HG03060 (cell line): ENCODE measurements around the gene LMOD1.
"Not testable (repeated sequence)": the region's sequence is repeated elsewhere in the genome, so short reads cannot be mapped to it uniquely, and the experiment has no call there.

Experiments
- ATAC-seq: cut with Tn5 transposase; IDR thresholded peaks from one replicate; pipeline ENCODE4 v1.9.1; 2021; ENCODE audit warnings: low read depth, moderate number of reproducible peaks; ENCODE audit not compliant: unreplicated experiment

LMOD1 gene

DNA sequence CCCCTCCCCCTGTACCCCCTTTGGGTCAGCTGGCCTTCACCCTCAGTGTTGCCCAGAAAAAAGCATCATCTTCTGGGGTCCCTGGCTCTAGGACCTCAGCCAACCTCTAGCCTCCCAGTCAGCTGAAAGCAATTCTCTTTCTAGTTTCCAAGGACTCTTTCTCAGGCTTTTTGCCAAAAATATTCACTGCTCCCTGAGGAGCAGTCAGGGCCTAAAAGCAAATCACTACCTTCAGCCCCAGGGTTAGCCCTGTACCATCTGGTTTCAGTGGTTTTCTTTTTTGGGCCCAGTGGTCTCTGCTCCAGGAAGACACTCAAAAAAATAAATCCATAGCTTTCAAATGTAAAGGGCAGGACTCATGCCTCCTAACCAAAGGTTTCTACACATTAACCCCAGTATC is 3.1 kb upstream of the LMOD1 start:
- ATAC-seq: no peak

DNA sequence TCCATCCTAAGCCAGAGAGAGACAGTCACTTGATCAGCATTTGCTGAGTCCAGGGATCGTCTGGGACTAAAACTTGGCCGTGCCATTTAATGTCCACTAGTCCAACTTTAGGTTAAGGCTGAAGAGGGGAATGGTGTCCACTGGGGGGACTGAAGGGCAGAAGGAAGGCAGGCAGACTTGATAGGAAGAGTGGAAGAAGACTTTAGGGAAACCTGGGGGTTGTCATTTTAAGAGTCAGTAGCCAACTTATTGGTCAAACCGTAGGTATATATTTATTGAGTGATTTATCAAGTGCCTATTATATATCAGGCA is 1.3 kb upstream of the LMOD1 start:
- ATAC-seq: no peak

DNA sequence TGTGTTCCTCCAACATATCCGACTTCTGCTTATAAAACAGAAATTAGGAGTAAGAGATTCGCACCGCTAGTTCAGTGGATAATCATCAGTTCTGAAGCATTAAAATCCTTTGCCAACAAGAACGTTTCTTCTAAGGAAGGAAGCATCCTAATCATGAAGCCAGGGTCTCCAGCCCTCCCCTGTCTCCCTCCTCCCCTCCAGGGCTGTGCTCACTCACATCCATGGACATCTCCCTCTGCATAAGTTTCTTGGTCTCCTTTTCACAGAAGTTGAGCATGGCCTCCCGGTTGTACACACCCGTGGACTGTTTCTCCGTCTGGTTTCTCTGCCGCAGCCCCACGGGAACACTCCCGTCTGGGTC is 505 bp downstream of the LMOD1 start:
- no peak for ATAC-seq

DNA sequence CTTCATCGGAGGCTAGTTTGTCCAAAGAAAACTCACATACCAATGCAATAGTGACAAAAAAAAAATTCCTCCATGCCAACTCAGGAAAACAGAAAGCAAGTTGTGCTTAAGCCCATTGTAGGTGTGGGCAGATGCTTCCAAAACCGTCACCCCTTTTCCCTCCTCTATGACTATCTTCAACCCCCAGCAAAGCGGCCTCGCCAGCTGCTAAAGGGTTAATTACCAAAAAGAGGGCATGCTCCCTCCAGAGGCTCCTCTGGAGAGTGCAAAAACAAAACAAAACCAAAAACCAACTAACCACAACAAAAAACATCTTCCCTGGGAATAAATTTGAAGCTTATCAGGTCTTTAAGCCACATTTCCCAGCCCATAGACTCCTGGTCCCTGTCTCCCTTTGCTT is 1.2 kb downstream of the LMOD1 start:
- no peak for ATAC-seq

DNA sequence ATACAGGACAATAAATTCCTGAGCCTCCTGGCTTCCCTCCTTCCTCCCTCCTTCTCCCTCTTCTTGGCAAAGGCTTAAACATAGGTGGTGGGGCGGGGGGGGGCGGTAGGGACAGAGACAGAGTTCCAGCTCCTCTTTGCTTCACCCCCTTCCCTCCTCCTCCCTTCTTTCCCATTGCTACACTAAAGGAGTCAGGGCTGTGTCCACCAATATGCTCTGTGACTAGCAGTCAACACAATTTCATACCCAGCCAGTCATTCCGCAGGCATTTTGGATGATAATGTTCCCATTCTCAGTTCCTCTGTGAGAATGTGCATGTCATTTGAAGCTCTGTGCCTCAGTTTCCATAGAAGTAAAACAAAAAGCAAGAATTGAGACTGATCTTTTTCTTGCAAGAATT is 1.7 kb downstream of the LMOD1 start:
- no peak for ATAC-seq

DNA sequence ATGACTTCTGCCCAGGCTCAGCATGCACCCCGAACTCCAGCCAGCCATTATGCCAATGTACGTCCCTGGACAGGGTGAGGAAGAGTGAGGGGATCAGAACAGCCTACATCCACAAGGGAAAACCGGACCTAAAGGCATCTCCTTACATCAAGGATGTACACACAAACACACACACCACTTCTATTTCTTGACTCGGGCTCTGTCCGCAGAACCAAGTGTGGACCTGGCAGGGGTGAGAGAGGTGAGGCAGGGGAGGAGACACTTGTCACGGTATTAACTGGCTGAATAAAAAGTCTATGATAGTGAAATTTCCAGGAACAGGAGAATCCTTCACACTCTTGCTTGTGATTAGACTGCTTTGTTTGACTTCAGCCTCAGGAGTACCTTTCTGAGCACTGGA is 2.3 kb downstream of the LMOD1 start:
- no peak for ATAC-seq

DNA sequence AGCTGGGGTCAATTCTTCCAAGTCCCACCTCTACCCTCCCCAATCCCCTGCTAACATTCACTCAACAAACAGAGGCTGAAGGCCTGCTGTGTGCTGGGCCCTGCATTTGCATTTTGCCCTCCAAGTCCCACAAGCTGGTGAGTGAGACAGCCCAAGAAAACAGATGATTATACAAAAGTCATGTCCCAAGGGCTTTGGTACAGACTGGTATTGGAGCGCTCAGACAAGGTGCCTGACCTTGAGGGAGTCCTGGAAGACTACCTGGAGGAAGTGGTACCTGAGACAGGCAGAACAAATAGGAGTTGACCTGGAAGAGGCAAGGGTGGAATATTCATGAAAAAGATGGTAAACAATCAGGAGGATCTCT is 4.2 kb downstream of the LMOD1 start:
- ATAC-seq: no peak

DNA sequence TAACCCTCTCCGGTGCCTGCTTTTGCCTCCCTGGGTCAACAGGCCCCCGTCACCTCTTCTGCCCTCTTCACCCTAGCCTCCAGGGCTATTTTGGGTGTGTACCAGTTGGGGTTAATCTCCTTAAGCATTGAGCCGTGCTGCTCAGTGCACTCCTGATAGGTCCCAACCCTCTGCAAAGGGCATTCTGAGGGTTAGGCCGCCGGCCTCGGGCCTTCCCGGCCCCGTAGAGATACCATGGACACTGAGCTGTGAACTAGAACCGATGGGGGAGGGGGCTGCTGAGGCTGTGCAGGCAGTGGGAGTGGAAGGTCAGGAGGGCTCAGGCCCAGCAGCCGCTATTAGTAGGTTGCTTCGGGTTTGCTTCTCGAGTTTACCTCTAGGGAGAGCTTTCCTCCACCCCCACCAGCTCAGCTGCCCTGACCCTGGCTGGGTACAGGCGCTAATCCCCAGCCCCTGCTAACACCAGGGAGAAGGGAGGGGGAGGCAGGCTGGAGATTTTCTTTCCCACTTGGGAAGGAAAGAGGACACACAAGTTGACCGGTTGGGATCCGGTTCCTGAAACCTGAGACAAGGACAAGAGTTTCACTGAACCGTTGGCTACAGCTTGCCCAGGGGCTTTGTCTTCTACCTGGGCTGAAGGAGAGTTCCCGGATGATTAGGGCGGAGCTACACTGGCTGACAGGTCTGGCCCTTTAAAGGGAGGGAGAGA is 4.8 kb downstream of the LMOD1 start:
- no peak for ATAC-seq

DNA sequence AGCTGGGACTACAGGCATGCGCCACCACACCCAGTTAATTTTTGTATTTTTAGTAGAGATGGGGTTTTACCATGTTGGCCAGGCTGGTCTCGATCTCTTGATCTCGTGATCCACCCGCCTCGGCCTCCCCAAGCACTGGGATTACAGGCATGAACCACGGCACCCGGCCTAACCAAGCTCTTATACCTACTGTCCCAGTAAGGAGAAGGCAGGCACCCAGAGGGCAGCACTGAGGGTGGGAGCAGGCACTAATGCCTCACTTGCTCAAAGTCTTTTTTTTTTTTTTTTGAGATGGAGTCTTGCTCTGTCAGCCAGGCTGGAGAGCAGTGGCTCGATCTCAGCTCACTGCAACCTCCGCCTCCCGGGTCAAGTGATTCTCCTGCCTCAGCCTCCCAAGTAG is 6.0 kb downstream of the LMOD1 start:
- not testable (repeated sequence) for ATAC-seq

DNA sequence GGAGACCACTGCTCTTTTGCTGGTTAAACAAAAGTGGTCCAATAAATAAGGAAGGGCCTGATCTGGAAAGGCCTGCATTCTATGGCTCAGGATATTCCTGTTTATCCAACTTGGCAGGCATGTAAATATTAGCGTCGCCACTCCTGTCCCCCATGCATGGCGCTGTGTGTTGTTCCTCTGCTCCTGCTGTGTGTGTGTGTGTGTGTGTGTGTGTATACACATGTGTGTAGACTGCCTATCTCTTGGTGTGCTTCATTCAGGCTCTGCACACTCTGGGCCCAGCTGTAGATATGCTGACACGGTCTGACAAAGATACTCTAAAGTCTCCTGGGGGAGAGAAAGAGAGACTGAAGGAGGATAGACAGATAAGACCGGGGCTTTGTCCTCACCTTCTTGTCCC is 6.8 kb downstream of the LMOD1 start:
- no peak for ATAC-seq

DNA sequence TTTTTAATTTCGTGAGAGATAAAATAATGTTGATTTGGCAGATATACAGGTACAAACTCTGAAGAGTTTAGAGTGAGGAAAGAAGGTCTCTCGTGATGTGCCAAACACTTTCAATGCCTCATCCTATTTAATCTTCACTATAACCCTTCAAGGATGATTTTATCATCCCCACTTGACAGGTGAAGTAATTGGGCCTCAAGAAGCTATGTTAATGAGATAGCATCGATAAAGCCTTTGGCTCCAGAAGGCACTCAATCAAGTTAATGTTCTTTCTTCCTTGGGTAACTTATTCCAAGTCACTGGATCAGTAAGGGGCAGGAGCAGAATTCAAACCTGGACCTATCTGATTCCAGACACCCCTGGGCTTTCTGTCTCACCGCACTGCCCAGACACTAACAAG is 7.2 kb downstream of the LMOD1 start:
- no peak for ATAC-seq

DNA sequence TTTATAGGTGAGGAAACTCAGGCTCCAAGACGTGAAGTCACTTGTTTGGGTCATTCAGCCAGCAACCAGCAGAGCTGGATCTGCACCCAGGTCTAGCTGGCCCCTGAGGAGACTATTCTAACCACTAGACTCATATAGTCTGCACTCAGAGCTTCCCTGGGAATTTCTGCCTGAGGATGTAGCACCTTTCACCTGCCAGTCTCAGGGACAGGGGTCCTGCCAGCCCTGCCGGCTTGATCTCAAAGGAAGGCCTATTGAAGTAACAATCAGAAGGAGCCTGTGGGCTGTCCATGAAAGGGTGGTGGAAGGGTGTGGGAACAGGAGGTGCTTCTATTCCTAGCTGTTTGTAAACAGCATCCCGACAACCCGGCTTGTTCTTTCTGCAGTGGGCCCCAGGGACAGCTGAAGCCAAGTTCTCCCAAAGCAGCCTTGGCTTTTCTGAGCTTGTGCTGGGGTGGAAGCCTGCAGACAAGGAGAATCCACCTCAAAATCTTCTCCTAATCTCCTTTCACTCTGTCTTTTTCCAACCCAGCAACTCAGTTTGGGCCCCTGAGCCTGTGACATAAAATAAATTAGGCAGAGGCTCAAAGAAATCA is 7.8 kb downstream of the LMOD1 start:
- no peak for ATAC-seq

DNA sequence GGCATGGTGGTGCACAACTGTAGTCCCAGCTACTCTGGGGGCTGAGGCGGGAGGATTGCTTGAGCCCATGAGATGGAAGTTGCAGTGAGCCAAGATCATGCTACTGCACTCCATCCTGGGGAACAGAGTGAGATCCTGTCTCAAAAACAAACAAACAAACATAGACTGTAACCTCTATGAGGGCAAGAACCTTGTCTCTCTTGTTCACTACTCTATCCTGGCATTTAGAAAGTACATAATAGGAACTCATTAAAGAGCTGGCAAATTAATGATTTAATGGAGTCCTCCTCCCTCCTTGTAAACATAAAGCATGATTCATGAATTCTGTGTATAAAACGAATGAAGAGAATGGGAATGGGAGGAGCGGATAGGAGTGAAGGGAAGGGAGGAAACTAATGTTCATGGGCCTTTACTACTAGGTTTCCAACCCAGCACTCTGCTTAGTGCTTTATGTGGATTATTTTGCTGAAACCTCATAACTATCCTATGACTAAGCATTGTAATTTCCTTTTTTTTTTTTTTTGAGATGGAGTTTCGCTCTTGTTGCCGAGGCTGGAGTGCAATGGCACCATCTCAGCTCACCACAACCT is 8.6 kb downstream of the LMOD1 start:
- ATAC-seq: no peak

DNA sequence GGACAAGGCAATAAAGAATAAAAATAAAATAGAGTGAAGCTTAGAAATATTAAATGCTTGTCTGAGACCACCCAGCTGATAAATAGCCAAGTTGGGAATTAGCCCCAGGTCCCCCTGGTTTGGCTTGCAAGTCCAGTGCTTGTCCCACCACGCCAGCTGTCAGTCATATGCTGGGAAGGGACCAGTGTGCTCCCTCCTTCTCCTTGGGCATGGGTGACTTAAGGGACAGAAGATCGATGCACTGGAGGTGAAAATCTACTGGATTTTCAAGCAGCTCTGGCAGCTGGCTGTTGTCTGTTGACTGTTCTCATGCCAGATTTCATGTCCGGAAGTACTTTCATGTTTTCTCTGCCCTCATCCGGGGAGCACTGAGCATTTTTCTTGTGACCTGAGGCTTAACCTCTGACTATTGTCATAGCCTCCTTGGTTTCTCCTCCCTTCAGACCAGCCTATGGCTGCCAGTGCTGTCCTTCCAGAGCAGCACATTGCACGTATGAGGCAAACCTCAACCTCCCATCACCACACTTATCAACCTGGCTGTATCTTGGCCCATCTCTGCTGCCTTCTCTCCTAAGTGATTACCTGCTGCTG is 12.4 kb downstream of the LMOD1 start:
- ATAC-seq: no peak

DNA sequence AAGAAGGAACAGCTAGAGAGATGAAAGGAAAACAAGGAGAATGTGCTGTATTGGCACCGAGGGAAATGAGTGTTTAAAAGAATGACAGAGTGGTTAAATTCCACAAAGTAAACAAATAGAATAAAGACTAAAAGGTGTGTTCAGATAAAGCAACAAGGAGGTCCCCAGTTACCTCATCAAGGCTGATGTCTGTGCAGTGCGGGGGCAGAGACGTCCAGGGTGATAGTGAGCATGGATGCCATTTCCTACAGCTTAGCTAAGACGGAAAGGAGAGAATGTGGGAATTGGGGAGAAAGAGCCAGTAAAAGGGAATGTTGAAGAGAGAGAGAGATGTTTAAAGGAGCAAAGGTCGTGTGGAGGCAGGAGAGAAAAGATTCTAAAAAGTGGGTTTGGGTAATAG is 15.5 kb downstream of the LMOD1 start:
- no peak for ATAC-seq

DNA sequence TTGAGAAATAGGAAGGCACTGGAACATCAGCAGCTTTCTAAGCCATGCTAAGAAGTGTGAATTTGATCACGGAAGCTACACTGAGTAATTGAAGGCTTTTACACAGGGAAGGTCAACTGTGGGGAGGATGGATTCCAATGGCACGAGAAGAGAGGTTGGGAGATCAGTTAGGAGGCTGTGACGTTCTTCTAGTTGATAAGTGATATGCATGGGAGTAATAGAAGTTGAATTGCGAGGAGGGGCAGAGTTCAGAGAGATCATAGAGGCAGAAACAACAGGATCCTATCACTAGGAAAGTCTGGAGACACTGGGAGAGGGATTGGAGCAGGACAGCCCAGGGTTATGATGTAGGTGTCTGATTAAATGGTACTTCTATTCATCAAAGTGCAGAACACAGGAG is 16.2 kb downstream of the LMOD1 start:
- no peak for ATAC-seq

DNA sequence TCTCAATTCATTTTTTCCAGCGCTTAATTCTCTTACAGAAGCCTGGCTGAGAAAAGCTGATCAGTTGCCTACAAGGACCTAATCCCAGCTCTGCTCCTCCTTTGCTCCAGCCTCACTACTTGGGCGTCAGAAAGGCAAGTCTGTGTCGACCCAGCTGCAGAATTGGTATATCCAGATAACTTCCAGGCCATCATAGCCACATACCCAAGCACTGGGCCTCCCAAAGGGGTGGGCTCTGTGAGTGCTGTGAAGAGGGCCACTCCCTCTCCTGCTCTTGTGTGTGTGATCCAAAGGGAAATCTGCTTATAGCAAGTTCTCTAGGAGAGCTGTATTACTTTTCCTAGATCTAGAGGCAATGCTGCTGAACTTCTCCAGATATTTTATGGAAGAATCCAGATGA is 18.1 kb downstream of the LMOD1 start:
- no peak for ATAC-seq

DNA sequence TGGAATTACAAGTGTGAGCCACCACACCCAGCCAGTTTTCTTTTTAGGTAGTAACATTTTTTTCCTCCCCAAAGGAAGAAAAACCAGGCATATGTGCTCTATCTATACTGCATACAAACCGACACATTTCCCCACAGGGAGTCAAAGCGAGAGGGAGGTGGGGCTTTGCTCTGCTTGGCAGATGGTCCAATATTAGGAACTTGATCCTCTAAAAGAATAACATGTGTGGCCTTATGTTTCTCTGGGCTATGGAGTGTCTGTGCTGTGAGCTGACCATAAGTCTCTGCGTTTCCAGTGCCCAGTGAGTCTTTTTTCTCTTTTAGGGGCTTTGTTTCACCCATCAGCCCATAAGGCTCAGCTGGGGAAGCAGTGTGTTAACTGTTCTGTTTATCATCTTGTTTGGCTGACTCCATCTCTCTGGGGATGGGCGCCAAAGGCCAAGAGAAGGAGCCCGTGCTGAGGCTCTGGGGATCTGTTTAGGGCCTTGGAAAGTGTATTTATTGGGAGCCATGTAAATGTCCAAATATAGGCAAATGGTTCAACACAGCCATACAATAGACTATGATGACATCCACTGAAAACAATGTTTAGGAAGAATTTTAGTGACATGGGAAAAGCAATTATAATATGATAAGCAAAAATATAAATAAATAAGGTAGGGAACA is 20.2 kb downstream of the LMOD1 start:
- ATAC-seq: no peak

DNA sequence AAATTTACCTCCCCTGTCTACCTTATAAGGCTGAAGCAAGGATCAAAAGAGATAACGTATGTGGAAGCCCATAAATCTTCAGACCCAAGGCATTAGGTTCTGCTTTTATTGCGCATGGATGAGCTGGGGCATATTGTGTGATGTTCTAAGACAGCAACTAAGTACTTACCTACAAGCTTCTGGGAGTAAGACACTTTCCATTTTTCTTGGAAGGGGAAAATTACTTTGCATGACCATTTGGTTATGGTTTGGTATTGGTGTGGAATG is 21.1 kb downstream of the LMOD1 start:
- ATAC-seq: no peak

DNA sequence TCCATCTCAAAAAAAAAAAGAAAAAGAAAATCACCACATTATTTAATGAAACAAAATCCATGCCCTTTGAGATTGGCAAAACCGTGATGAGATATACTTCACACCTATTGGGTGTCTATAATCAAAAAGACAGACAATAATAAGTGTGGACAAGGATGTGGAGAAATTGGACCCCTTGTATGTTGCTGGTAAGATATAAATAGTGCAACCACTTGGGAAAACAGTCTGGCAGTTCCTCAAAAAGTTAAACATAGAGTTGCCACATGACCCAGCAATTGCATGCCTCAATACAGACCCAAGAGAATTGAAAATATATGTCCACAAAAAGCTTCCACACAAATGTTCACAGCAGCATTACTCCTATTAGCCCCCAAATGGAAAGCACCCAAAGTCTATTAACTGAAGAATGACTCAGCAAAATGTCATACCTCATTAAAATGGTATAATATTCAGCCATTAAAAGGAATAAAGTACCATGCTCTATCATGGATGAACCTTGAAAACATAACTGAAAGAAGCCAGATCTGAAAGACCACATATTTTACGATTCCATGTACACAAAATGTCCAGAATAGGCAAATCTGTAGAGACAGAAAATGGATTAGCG is 24.3 kb downstream of the LMOD1 start:
- ATAC-seq: no peak

DNA sequence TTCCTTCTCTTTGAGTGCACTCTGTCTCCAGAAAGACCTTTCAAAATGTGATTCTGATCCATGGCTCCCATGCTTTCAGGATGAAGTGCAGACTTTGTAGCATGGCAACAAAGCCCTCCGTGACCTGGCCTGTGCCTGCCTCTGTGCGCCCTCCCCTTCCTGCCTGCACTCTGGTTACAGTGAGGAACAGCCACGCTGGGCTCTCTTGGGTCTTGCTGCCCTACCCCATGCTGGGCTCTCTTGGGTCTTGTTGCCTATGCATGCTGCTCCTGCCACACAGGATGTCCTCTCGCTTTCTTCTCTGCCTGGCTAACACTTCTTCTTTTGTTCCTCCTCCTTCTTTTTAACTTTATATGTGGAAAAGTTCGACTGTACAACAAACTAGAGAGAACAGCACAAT is 28.0 kb downstream of the LMOD1 start:
- ATAC-seq: no peak
